ENCODE data around the gene ADARB2.

DNA sequence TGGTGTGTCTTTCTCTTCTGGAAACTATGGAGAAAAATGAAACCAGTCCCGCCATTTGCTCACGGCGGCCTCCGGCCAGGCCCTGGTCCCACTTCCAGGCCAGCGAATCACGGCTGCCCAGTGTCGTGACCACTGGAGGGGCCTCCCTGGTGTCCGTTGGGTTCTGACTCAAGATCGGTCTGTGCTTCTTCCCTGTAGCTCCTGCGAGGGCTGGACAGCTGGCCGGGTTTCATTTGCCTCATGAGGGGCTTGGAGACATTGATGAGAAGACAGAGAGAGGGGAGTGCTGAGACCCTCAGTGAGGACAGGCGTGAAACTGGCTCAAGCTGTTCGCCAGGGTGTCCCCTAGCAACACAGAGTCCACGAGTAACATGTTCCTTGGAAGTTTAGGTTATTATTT lies 108.6 kb downstream of the ADARB2 start:
- TF ChIP-seq, protein P1, sequence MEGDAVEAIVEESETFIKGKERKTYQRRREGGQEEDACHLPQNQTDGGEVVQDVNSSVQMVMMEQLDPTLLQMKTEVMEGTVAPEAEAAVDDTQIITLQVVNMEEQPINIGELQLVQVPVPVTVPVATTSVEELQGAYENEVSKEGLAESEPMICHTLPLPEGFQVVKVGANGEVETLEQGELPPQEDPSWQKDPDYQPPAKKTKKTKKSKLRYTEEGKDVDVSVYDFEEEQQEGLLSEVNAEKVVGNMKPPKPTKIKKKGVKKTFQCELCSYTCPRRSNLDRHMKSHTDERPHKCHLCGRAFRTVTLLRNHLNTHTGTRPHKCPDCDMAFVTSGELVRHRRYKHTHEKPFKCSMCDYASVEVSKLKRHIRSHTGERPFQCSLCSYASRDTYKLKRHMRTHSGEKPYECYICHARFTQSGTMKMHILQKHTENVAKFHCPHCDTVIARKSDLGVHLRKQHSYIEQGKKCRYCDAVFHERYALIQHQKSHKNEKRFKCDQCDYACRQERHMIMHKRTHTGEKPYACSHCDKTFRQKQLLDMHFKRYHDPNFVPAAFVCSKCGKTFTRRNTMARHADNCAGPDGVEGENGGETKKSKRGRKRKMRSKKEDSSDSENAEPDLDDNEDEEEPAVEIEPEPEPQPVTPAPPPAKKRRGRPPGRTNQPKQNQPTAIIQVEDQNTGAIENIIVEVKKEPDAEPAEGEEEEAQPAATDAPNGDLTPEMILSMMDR (IDR thresholded peaks at IDR 0.05; ENCODE audit: poor library complexity) = no peak
- TF ChIP-seq EZH2phosphoT487 (IDR thresholded peaks at IDR 0.05; ENCODE audit: low read depth, severe bottlenecking, unreplicated experiment) = no peak

Data from hepatocyte (in vitro differentiated cells).